ENCODE measurements around the gene TSPAN10.

The TSPAN10 gene

Small RNAs within 50 kb of the gene (small RNA-seq; reads per million reads assigned to genes)
- gene MIR6786 (ENCODE audit: insufficient read depth): 2.8 reads per million
